Suprapubic skin (tissue), 3 donors: ENCODE data around the gene MAPRE3.

Source experiments
- POLR2AphosphoS5 ChIP-seq, 3 donors: sonication (generic); formaldehyde crosslinking; IDR thresholded peaks; one replicate each; pipeline ENCODE4 v1.6.1; 2017; ENCODE audit warnings: antibody characterized with exemption in 3 of 3
- TF ChIP-seq, protein P1 (sequence below), 2 donors: fragments of 200-600 bp in 1 of 2; fragments of 450-650 bp in 1 of 2; sonication (generic) in 1 of 2; IDR thresholded peaks; one replicate each; pipeline ENCODE4 v1.5.1; 2016 to 2019; ENCODE audit warnings: antibody characterized with exemption in 2 of 2, mild to moderate bottlenecking in 1 of 2, moderate library complexity in 1 of 2

DNA sequence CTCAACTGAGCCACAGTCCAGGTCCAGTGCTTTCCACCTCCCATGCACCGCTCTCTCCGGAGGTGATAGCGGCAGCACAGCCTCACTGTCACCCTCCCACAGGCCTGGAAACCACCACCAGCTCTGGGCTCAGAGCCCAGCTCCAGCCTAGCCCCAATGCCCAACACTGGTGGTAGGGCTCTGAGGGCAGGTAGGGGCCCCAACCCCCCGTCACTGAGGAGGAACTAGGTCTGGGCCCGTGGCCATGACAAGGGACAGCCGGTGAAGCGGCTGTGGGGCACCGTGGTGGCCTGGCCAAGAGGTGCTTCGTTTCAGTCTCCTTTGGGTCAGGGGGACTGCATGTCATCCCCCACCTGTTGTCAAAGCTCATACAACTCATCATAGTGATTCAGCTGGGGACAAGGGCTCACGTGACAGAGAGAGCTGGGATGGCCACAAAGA, 56.8 kb downstream of the MAPRE3 start:
- TF ChIP-seq, protein P1, sequence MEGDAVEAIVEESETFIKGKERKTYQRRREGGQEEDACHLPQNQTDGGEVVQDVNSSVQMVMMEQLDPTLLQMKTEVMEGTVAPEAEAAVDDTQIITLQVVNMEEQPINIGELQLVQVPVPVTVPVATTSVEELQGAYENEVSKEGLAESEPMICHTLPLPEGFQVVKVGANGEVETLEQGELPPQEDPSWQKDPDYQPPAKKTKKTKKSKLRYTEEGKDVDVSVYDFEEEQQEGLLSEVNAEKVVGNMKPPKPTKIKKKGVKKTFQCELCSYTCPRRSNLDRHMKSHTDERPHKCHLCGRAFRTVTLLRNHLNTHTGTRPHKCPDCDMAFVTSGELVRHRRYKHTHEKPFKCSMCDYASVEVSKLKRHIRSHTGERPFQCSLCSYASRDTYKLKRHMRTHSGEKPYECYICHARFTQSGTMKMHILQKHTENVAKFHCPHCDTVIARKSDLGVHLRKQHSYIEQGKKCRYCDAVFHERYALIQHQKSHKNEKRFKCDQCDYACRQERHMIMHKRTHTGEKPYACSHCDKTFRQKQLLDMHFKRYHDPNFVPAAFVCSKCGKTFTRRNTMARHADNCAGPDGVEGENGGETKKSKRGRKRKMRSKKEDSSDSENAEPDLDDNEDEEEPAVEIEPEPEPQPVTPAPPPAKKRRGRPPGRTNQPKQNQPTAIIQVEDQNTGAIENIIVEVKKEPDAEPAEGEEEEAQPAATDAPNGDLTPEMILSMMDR (IDR thresholded peaks at IDR 0.05): no peak
- no peak for TF ChIP-seq POLR2AphosphoS5 (IDR thresholded peaks at IDR 0.05)
